K562 (cell line): ENCODE measurements around the gene REEP3. TPM values are rescaled to one million over a fixed set of nuclear protein-coding genes. Genes with fewer than 3 reads are reported as not detected.

Experiments used
- ATAC-seq: fragments of 200-7000 bp; cut with Tn5 transposase; 3 replicates; pipeline ENCODE4 v1.9.1; 2020; ENCODE audit warnings: moderate library complexity
- BruUV-seq: library from RNA; stranded (reverse); fragments of 400-500 nt; replicated peaks from 2 replicates; lab custom pipeline; 2021; lab: Mats Ljungman, UMichigan
- CTCF ChIA-PET: fragments of 300-600 bp; formaldehyde crosslinking; extraction: SDS; loops from one replicate; lab custom pipeline; 2021; ENCODE audit warnings: low intra/inter-chr PET ratio; lab: Yijun Ruan, JAX
- POLR2A ChIA-PET: fragments of 300-600, 350-650 bp; sonication (Branson Sonifier 250); formaldehyde crosslinking; extraction: SDS; loops from one replicate; lab custom pipeline; 2021; ENCODE audit warnings: antibody characterized with exemption, inconsistent platforms; lab: Yijun Ruan, JAX
- DNase-seq, 4 experiments: peaks; one replicate each; pipeline versions ENCODE4 v3.0.0 to v3.0.0-alpha.2; 2011 to 2018; ENCODE audit warnings: low spot score in 3 of 4, mixed read lengths in 3 of 4; ENCODE audit errors: extremely low read depth in 1 of 4
- FAIRE-seq: peaks from 2 replicates; lab custom pipeline; 2011; peaks lifted over from hg19 to GRCh38; lab: Jason Lieb, UNC
- H2AFZ ChIP-seq: 2 replicates; pipeline ENCODE4 v1.6.0; 2011; ENCODE audit warnings: low read depth, low read length, control low read depth, inconsistent platforms
- H3K27ac ChIP-seq: fragments of 200-600 bp; 3 replicates; pipeline ENCODE4 v1.8.0; 2011; ENCODE audit warnings: low read depth, mild to moderate bottlenecking, control low read depth, inconsistent platforms, low read length, moderate library complexity, mixed read lengths; ENCODE audit errors: extremely low read depth
- H3K27me3 ChIP-seq, 2 experiments: fragments of 300-600 bp in 1 of 2; 2 replicates in 1 of 2; 3 replicates in 1 of 2; pipeline versions ENCODE4 v1.6.0 to v1.8.0; 2011; ENCODE audit warnings: inconsistent platforms in 2 of 2, low read length in 2 of 2, mild to moderate bottlenecking in 1 of 2, mixed read lengths in 1 of 2, moderate library complexity in 1 of 2; ENCODE audit not compliant: control insufficient read depth in 2 of 2, insufficient read depth in 2 of 2
- H3K36me3 ChIP-seq: fragments of 300-600 bp; 3 replicates; pipeline ENCODE4 v1.8.0; 2011; ENCODE audit warnings: mild to moderate bottlenecking, low read length, inconsistent platforms; ENCODE audit not compliant: control insufficient read depth, insufficient read depth
- H3K4me1 ChIP-seq, 2 experiments: fragments of 200-600 bp in 1 of 2; replicated peaks in 1 of 2; 2 replicates in 1 of 2; 3 replicates in 1 of 2; pipeline versions ENCODE4 v1.5.1 to v1.8.0; 2011; ENCODE audit warnings: inconsistent platforms in 2 of 2, low read length in 2 of 2, mild to moderate bottlenecking in 1 of 2, mixed read lengths in 1 of 2, moderate library complexity in 1 of 2; ENCODE audit not compliant: control insufficient read depth in 2 of 2, insufficient read depth in 2 of 2
- H3K4me2 ChIP-seq: 2 replicates; pipeline ENCODE4 v1.6.1; 2011; ENCODE audit warnings: low read length, control low read depth, inconsistent platforms, mixed read lengths; ENCODE audit not compliant: insufficient read depth
- H3K4me3 ChIP-seq: fragments of 200-600 bp; sonication (generic), shearing (Covaris generic); 2 replicates; pipeline ENCODE4 v1.5.1; 2016; ENCODE audit warnings: control low read depth, inconsistent platforms
- H3K79me2 ChIP-seq: fragments of 200-600 bp; 3 replicates; pipeline ENCODE4 v1.8.0; 2011; ENCODE audit warnings: low read length, inconsistent platforms; ENCODE audit not compliant: control insufficient read depth, insufficient read depth
- H3K9ac ChIP-seq, 2 experiments: 2 replicates each; pipeline versions ENCODE4 v1.6.0 to v1.6.1; 2011; ENCODE audit warnings: low read depth in 2 of 2, low read length in 2 of 2, control low read depth in 1 of 2, inconsistent platforms in 1 of 2, mild to moderate bottlenecking in 1 of 2, mixed read lengths in 1 of 2; ENCODE audit not compliant: insufficient read depth in 1 of 2
- H3K9me1 ChIP-seq: one replicate; pipeline ENCODE4 v1.6.0; 2011; ENCODE audit warnings: inconsistent platforms, mild to moderate bottlenecking, low read length, moderate library complexity; ENCODE audit not compliant: control insufficient read depth, insufficient read depth
- H3K9me3 ChIP-seq: replicated peaks from 2 replicates; pipeline ENCODE4 v1.5.1; 2011; ENCODE audit warnings: low read depth, low read length, inconsistent platforms; ENCODE audit not compliant: control insufficient read depth, insufficient read depth
- H4K20me1 ChIP-seq: replicated peaks from 2 replicates; pipeline ENCODE4 v1.6.1; 2011; ENCODE audit warnings: low read length, inconsistent platforms, mixed read lengths; ENCODE audit not compliant: control insufficient read depth, insufficient read depth
- CBX8 ChIP-seq: fragments of 200-600 bp; sonication (generic); IDR thresholded peaks from 2 replicates; pipeline ENCODE4 v1.6.1; 2012; ENCODE audit warnings: borderline replicate concordance, mixed run types, low read depth, mild to moderate bottlenecking, moderate library complexity, mixed read lengths, low read length, control low read depth, inconsistent platforms; ENCODE audit not compliant: poor library complexity, severe bottlenecking; ENCODE audit errors: extremely low read depth
- FOSL1 ChIP-seq: fragments of 200-800 bp; sonication (Bioruptor generic); conservative IDR thresholded peaks from 2 replicates; pipeline ENCODE4 v1.6.1; 2016; ENCODE audit warnings: missing genetic modification characterization, missing compliant biosample characterization
- PCBP2 ChIP-seq: fragments of 200-400 bp; formaldehyde crosslinking; IDR thresholded peaks from 2 replicates; pipeline ENCODE4 v1.6.1; 2018; ENCODE audit warnings: low read length, low read depth, mild to moderate bottlenecking, moderate library complexity; ENCODE audit not compliant: poor library complexity, severe bottlenecking
- PML ChIP-seq: IDR thresholded peaks from 2 replicates; pipeline ENCODE4 v1.6.1; 2012; ENCODE audit warnings: low read length, inconsistent platforms
- RNF219 ChIP-seq: fragments of 250-450 bp; sonication (Bioruptor Pico); IDR thresholded peaks from 2 replicates; pipeline ENCODE4 v1.5.0; 2022; ENCODE audit warnings: mild to moderate bottlenecking
- SMARCA4 ChIP-seq: fragments of 450-650 bp; IDR thresholded peaks from 2 replicates; pipeline ENCODE4 v1.6.1; 2016
- ZBED1 ChIP-seq: IDR thresholded peaks from 2 replicates; pipeline ENCODE4 v1.6.1; 2014
- ZNF143 ChIP-seq: sonication (generic); formaldehyde crosslinking; IDR thresholded peaks from 2 replicates; pipeline ENCODE4 v1.9.0; 2022; ENCODE audit warnings: mild to moderate bottlenecking, missing genetic modification reagents
- ZNF347 ChIP-seq: fragments of 450-650 bp; formaldehyde crosslinking; IDR thresholded peaks from 2 replicates; pipeline ENCODE4 v1.4.0; 2020; ENCODE audit warnings: low read depth, mild to moderate bottlenecking, moderate library complexity
- ZNF696 ChIP-seq: fragments of 250-450 bp; sonication (Bioruptor Pico); conservative IDR thresholded peaks from 2 replicates; pipeline ENCODE4 v1.4.0; 2020; ENCODE audit warnings: mild to moderate bottlenecking, moderate library complexity
- WGBS: fragments of 100-300 bp; shearing (Covaris generic); methylation state at CpG from one replicate; pipeline ENCODE4 v1.1.6; 2016; ENCODE audit warnings: low coverage, mixed read lengths; ENCODE audit not compliant: insufficient coverage; ENCODE audit errors: missing lambda C conversion rate; 5-methylcytosine and 5-hydroxymethylcytosine counted together
- in situ Hi-C: fragments of 300-500 bp; cut with MboI; formaldehyde crosslinking; loops from 4 replicates; pipeline ENCODE4 v1.15.0; 2018; ENCODE audit warnings: inconsistent platforms, mixed read lengths
- intact Hi-C: fragments of 100-400 bp; cut with micrococcal nuclease; formaldehyde crosslinking; loops from 2 replicates; pipeline ENCODE4 v1.14.2; 2022
- polyA plus RNA-seq, 8 experiments: library from polyadenylated mRNA; depleted of rRNA in 4 of 8; stranded (reverse) in 5 of 8; unstranded in 3 of 8; fragments of >200 nt; fragmentation: Nextera tagmentation in 2 of 8; fragmentation: Illumina TruSeq in 1 of 8; extraction: Ambion mirVana in 2 of 8; extraction: Trizol in 1 of 8; gene quantifications; 2 replicates each; pipeline versions ENCODE4 v1.2.1 to v1.2.3, GENCODE V29; 2011 to 2014; ENCODE audit warnings: inconsistent platforms in 1 of 8, missing spikeins in 1 of 8
- total RNA-seq, 7 experiments: library from RNA; depleted of rRNA in 6 of 7; stranded (reverse); fragments of >200 nt in 6 of 7; fragmentation: Illumina TruSeq in 2 of 7; extraction: Trizol in 2 of 7; gene quantifications; 2 replicates each; pipeline versions ENCODE4 v1.2.1 to v1.2.3, GENCODE V29; 2011 to 2021; ENCODE audit warnings: low replicate concordance in 1 of 7
- TF ChIP-seq, protein P1 (sequence below), 2 experiments: fragments of 450-650 bp in 1 of 2; sonication (generic) in 1 of 2; formaldehyde crosslinking in 1 of 2; IDR thresholded peaks in 1 of 2; conservative IDR thresholded peaks in 1 of 2; 2 replicates each; pipeline versions ENCODE4 v1.6.1 to v1.8.1; 2016 to 2023; ENCODE audit warnings: mild to moderate bottlenecking in 2 of 2, moderate library complexity in 2 of 2, inconsistent platforms in 1 of 2, missing genetic modification reagents in 1 of 2

Gene REEP3
- total and polyA plus RNA-seq, 9 of the 15 experiments (the other 6 are each of a cell fraction or from before 2014, with no cell fraction given), result 3.4 to 13.4 (median 9.2) TPM

- no peak overlapping the region for H3K4me3 ChIP-seq
- 8% methylated on average over 5 of the region's 5 CpGs for WGBS
- H3K27ac ChIP-seq, result no peak overlapping the region
- intact Hi-C loops, result no loop called here
- in situ Hi-C loops, result loop anchor here (25.0 kb wide), 1 partner anchor 431 kb away; no protein-coding TSS in a partner anchor
- FAIRE-seq (no peak), ATAC-seq (no peak; the same call in 2 of the 3 replicates), DNase-seq (no peak)
- no peak overlapping the region for H3K9ac ChIP-seq
- H3K79me2 ChIP-seq, result no peaks in the 10 kb centered on the region
- no peak overlapping the region for H2AFZ ChIP-seq
- POLR2A ChIA-PET, result interaction anchor here (0.8 kb wide), 1 partner anchor 13 kb away, joined by 3 read pairs; no protein-coding TSS in a partner anchor
- H3K9me1 ChIP-seq, result no peaks in the 10 kb centered on the region
- peaks cover 26% of the 10 kb centered on the region in 2 experiments for H3K27me3 ChIP-seq
- no peaks in the 10 kb centered on the region for H3K9me3 ChIP-seq
- H3K36me3 ChIP-seq, result no peaks in the 10 kb centered on the region
- H4K20me1 ChIP-seq, result no peaks in the 10 kb centered on the region
- CTCF ChIA-PET, result no interaction called here
- TF ChIP-seq ZNF696 (no peak), CBX8 (peak; percentile 70)
- H3K4me1 ChIP-seq, result no peaks in the 10 kb centered on the region; a peak in 1 of 5 replicates
- no peak overlapping the region for H3K4me2 ChIP-seq
- no TSS peak for BruUV-seq
Observed at GRCh38 chr10:63642808-63643207, 121.6 kb downstream of the REEP3 start.

DNA sequence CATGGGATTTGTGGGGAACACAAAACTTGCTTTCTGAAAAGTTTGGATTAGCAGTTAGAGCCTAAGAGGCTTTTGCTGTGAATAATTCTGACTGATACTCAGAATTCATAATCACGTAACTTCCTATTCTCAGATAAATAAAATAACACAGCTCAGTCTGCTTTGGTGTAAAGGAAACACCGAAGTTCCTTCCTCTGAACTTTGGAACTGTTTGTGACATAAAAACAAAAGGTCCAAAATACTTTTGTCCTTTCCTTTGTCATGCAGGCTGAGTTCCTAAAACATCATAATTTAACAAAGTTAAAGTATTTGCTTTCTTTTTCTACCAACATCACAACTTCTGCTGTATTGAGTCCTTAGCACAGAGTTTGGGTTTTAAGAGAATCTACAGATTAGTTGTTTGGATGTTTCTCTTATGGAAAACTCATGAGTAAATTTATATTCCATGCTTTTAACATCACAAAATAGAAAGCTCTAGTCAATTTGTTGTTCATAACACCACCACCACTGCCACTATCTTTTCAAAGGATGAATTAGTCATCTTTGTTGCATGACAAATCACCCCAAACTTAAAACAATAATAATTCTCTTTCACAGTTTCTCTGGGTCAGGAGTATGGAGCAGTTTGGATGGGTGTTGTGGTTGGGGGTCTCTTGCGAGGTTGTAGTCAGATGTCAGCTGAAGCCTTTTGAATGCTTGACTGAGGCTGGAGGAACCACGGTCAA is 123.4 kb downstream of the REEP3 start:
- no peak for DNase-seq
- H3K9me1 ChIP-seq, result no peaks in the 10 kb centered on the region
- H3K4me3 ChIP-seq, result no peak overlapping the region
- TF ChIP-seq SMARCA4 (no peak), ZBED1 (no peak), FOSL1 (tag) (peak; percentile 54), ZNF347 (no peak), PML (no peak), PCBP2 (no peak), RNF219 (CRISPR knock-in tag) (no peak), ZNF143 (no peak)
- TF ChIP-seq, protein P1, sequence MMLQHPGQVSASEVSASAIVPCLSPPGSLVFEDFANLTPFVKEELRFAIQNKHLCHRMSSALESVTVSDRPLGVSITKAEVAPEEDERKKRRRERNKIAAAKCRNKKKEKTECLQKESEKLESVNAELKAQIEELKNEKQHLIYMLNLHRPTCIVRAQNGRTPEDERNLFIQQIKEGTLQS (IDR thresholded peaks at IDR 0.05), result peak; percentile 38; the same call in 1 of the 2 replicates
- TF ChIP-seq, protein P1 (CRISPR knock-in tag; conservative IDR thresholded peaks at IDR 0.05), result no peak
- TF ChIP-seq, all 486 proteins: peak for 2
- no peaks in the 10 kb centered on the region for H3K36me3 ChIP-seq
- in situ Hi-C loops, result loop anchor here (25.0 kb wide), 1 partner anchor 432 kb away; no protein-coding TSS in a partner anchor
- H2AFZ ChIP-seq, result no peak overlapping the region
- no peaks in the 10 kb centered on the region for H3K9me3 ChIP-seq
- no peaks in the 10 kb centered on the region; a peak in 1 of 5 replicates for H3K4me1 ChIP-seq
- H3K4me2 ChIP-seq, result no peak overlapping the region
- BruUV-seq, result no TSS peak
- POLR2A ChIA-PET, result no interaction called here
- FAIRE-seq, result no peak
- ATAC-seq, result no peak
- no peaks in the 10 kb centered on the region for H4K20me1 ChIP-seq
- no peak overlapping the region for H3K9ac ChIP-seq
- 10% methylated on average over 4 of the region's 4 CpGs for WGBS
- no peaks in the 10 kb centered on the region for H3K79me2 ChIP-seq
- H3K27me3 ChIP-seq, result peaks cover 30 to 31% of the 10 kb centered on the region in 2 experiments
- no peak overlapping the region for H3K27ac ChIP-seq
- intact Hi-C loops, result no loop called here
- CTCF ChIA-PET, result no interaction called here
